Measurements from ENCODE around the gene ZNF226.

- TF ChIP-seq POLR2AphosphoS5 (IDR thresholded peaks at IDR 0.05) (no peak), CTCF (IDR thresholded peaks at IDR 0.05) (no peak), POLR2A (IDR thresholded peaks at IDR 0.05) (no peak), EP300 (IDR thresholded peaks at IDR 0.05) (no peak)
Observed at GRCh38 chr19:44142059-44142433, 22.9 kb upstream of the ZNF226 start.

Measured in gastroesophageal sphincter (tissue), 3 donors.